Measurements from ENCODE around the gene CAPS. TPM values are rescaled to one million over a fixed set of nuclear protein-coding genes. Genes with fewer than 3 reads are reported as not detected.

CAPS gene
- total RNA-seq, 1 donor from 2014 or later, result 2.2 TPM

DNA sequence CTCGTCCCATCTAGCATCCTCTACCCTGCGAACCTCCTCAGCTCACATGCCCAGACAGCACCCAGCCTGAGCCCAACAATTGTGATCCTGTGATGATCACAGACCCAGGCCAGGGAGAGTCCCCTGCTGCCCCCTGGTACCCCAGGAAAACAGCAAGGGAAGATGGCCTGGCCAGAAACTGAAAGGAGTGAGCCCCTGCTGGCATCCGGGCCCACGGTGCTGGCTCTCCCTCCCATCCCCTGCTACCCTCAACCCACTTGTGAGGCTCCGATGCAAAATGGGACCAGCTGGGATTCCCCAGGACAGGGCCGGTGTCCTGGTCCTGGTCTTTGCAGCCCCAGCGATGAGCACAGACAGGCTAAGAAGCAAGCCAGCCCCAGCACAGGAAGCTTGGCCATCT lies 49.8 kb downstream of the CAPS start:
- peaks cover 60% of the 10 kb centered on the region for H3K4me1 Mint-ChIP-seq
- no peak for TF ChIP-seq EZH2 (IDR thresholded peaks at IDR 0.05)
- no peak for TF ChIP-seq EZH2phosphoT487 (IDR thresholded peaks at IDR 0.05)
- TF ChIP-seq, protein P1, sequence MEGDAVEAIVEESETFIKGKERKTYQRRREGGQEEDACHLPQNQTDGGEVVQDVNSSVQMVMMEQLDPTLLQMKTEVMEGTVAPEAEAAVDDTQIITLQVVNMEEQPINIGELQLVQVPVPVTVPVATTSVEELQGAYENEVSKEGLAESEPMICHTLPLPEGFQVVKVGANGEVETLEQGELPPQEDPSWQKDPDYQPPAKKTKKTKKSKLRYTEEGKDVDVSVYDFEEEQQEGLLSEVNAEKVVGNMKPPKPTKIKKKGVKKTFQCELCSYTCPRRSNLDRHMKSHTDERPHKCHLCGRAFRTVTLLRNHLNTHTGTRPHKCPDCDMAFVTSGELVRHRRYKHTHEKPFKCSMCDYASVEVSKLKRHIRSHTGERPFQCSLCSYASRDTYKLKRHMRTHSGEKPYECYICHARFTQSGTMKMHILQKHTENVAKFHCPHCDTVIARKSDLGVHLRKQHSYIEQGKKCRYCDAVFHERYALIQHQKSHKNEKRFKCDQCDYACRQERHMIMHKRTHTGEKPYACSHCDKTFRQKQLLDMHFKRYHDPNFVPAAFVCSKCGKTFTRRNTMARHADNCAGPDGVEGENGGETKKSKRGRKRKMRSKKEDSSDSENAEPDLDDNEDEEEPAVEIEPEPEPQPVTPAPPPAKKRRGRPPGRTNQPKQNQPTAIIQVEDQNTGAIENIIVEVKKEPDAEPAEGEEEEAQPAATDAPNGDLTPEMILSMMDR (IDR thresholded peaks at IDR 0.05), result no peak

DNA sequence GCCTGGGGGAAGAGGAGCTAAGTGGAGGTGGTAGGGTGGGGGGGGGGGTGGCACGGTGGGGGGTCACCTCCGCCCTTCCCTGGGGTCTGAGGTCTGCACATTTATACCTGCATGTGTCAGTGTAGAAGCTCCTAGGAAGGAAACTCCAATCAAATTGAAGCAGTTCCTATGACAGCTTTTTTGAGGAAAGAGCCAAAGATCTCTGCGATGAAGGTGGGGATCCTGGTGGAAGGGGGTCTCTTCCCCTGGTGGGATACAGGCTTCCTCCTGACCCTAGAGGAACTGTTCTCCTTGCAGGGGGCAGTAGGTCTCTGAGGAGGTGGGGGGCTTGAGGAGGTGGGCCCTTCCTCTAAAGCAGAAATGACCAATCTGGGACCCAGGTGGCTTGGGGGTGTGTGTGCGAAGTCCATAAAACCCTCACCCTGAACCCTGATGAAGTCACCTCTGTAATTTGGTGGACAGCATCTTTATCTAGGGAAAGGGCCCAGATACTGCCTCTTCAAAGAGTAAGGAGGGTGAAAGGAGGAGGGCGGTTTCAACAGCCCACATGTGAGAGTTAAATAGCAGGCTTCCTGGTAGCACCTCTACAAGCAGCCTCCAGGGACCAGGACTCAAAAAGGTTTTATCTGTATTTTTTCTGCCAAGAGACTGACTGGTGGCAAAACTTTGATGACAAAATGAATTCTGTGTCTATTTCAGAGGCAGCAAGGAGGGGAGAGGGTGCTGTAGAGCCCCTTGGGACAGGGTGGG lies 50.9 kb downstream of the CAPS start:
- no peaks in the 10 kb centered on the region for H3K36me3 Mint-ChIP-seq
- peaks cover 99% of the 10 kb centered on the region for H3K79me2 ChIP-seq (ENCODE audit: low read depth)
- H4K20me1 ChIP-seq (ENCODE audit: low read depth), result peaks cover 100% of the 10 kb centered on the region

More for the DNA sequence above, 49.8 kb downstream of the CAPS start:
- peaks cover 100% of the 10 kb centered on the region for H4K20me1 ChIP-seq (ENCODE audit: low read depth)
- no peaks in the 10 kb centered on the region for H3K9me3 ChIP-seq (ENCODE audit: low read depth)
- Mint-ChIP-seq H3K9me3 (no peaks in the 10 kb centered on the region), H3K27me3 (ENCODE audit: insufficient read depth, low read depth) (peaks cover 6% of the 10 kb centered on the region), H3K27ac (no peak overlapping the region), H3K4me3 (no peak overlapping the region), H3K36me3 (no peaks in the 10 kb centered on the region)
- H3F3A ChIP-seq (ENCODE audit: low read depth), result peaks cover 9% of the 10 kb centered on the region
- no peak overlapping the region for H2AFZ ChIP-seq (replicated peaks)
- H3K4me2 ChIP-seq, result no peak overlapping the region
- no peaks in the 10 kb centered on the region for H3K36me3 ChIP-seq
- H3K79me2 ChIP-seq (ENCODE audit: low read depth), result peaks cover 99% of the 10 kb centered on the region
- no peak for DNase-seq (ENCODE audit: low spot score)
- H3K27me3 ChIP-seq, result no peaks in the 10 kb centered on the region
- no peak overlapping the region for H3K4me3 ChIP-seq
- no peak overlapping the region for H3K27ac ChIP-seq
- H3K9ac ChIP-seq, result no peak overlapping the region
- peaks cover 15% of the 10 kb centered on the region for H3K4me1 ChIP-seq

More for the DNA sequence above, 50.9 kb downstream of the CAPS start:
- H2AFZ ChIP-seq (replicated peaks), result no peak overlapping the region
- Mint-ChIP-seq H3K4me3 (no peak overlapping the region), H3K27ac (no peak overlapping the region), H3K9me3 (no peaks in the 10 kb centered on the region), H3K27me3 (ENCODE audit: insufficient read depth, low read depth) (peaks cover 6% of the 10 kb centered on the region), H3K4me1 (peaks cover 52% of the 10 kb centered on the region)
- H3K9ac ChIP-seq, result no peak overlapping the region
- H3K27me3 ChIP-seq, result no peaks in the 10 kb centered on the region
- H3K36me3 ChIP-seq, result no peaks in the 10 kb centered on the region
- no peak overlapping the region for H3K4me2 ChIP-seq
- H3K27ac ChIP-seq, result no peak overlapping the region
- TF ChIP-seq EZH2 (IDR thresholded peaks at IDR 0.05) (no peak), EZH2phosphoT487 (IDR thresholded peaks at IDR 0.05) (no peak)
- TF ChIP-seq, protein P1 (IDR thresholded peaks at IDR 0.05), result no peak
- DNase-seq (ENCODE audit: low spot score), result no peak
- H3K4me3 ChIP-seq, result no peak overlapping the region
- H3K9me3 ChIP-seq (ENCODE audit: low read depth), result no peaks in the 10 kb centered on the region
- peaks cover 20% of the 10 kb centered on the region for H3F3A ChIP-seq (ENCODE audit: low read depth)
- H3K4me1 ChIP-seq, result peaks cover 16% of the 10 kb centered on the region

Other genes starting within 250 kb of the CAPS start
- gene MICOS13, start 233.7 kb upstream of the CAPS start, total RNA-seq (ENCODE audit: low replicate concordance), result 7.5 and 15.0 TPM in 2 replicates
- gene HSD11B1L, start 233.2 kb upstream of the CAPS start, total RNA-seq (ENCODE audit: low replicate concordance), result 7.7 and 60.5 TPM in 2 replicates
- gene RPL36, start 224.0 kb upstream of the CAPS start, total RNA-seq (ENCODE audit: low replicate concordance), result 778 and 991 TPM in 2 replicates
- 35.9 and 68.4 TPM in 2 replicates for gene LONP1, start 194.1 kb upstream of the CAPS start, total RNA-seq (ENCODE audit: low replicate concordance)
- not detected in 2 replicates for gene CATSPERD, start 193.6 kb upstream of the CAPS start, total RNA-seq (ENCODE audit: low replicate concordance)
- gene PRR22, start 129.5 kb upstream of the CAPS start, total RNA-seq (ENCODE audit: low replicate concordance), result 0.40 TPM in 1 of 2 replicates, not detected in the other
- gene DUS3L, start 123.1 kb upstream of the CAPS start, total RNA-seq (ENCODE audit: low replicate concordance), result 20.7 and 27.6 TPM in 2 replicates
- 2.4 and 6.0 TPM in 2 replicates for gene NRTN, start 109.2 kb upstream of the CAPS start, total RNA-seq (ENCODE audit: low replicate concordance)
- gene FUT6, start 74.6 kb upstream of the CAPS start, total RNA-seq (ENCODE audit: low replicate concordance), result not detected in 2 replicates
- gene FUT3, start 62.8 kb upstream of the CAPS start, total RNA-seq (ENCODE audit: low replicate concordance), result 0.34 TPM in 1 of 2 replicates, not detected in the other
- gene FUT5, start 43.7 kb upstream of the CAPS start, total RNA-seq (ENCODE audit: low replicate concordance), result 0.09 TPM in 1 of 2 replicates, not detected in the other
- 102 and 197 TPM in 2 replicates for gene NDUFA11, start 10.5 kb upstream of the CAPS start, total RNA-seq (ENCODE audit: low replicate concordance)
- gene VMAC, start 9.4 kb upstream of the CAPS start, total RNA-seq (ENCODE audit: low replicate concordance), result 4.6 and 6.8 TPM in 2 replicates
- 77.8 and 83.5 TPM in 2 replicates for gene RANBP3, start 63.9 kb downstream of the CAPS start, total RNA-seq (ENCODE audit: low replicate concordance)
- gene RFX2, start 196.2 kb downstream of the CAPS start, total RNA-seq (ENCODE audit: low replicate concordance), result 6.2 and 11.0 TPM in 2 replicates
- not detected in 2 replicates for gene ACSBG2, start 221.4 kb downstream of the CAPS start, total RNA-seq (ENCODE audit: low replicate concordance)

All from neural progenitor cell (in vitro differentiated cells).